Esophagus squamous epithelium (tissue), 5 donors: ENCODE measurements around the gene CYB5R3. TPM values are rescaled to one million over a fixed set of nuclear protein-coding genes. Genes with fewer than 3 reads are reported as not detected.

Source experiments
- DNase-seq: peaks from one replicate; lab custom pipeline; 2025; lab: John Stamatoyannopoulos, UW
- H3K27ac ChIP-seq, 4 donors: fragments of 200-600 bp; sonication (generic); one replicate each; pipeline ENCODE4 v1.5.1; 2016 to 2019; ENCODE audit warnings: mild to moderate bottlenecking in 1 of 4
- H3K27me3 ChIP-seq, 4 donors: fragments of 200-600 bp; sonication (generic); 1 replicate in 3 of 4; 2 replicates in 1 of 4; pipeline versions ENCODE4 v1.5.1 to v1.6.0; 2017 to 2021; ENCODE audit warnings: antibody characterized with exemption in 1 of 4
- H3K36me3 ChIP-seq, 3 donors: fragments of 200-600 bp; sonication (generic); one replicate each; pipeline ENCODE4 v1.5.1; 2016 to 2019
- H3K4me1 ChIP-seq, 3 donors: fragments of 200-600 bp; sonication (generic); one replicate each; pipeline ENCODE4 v1.5.1; 2017 to 2019
- H3K4me3 ChIP-seq, 4 donors: fragments of 200-600 bp; sonication (generic); 1 replicate in 3 of 4; 2 replicates in 1 of 4; pipeline ENCODE4 v1.5.1; 2016 to 2019; ENCODE audit warnings: mild to moderate bottlenecking in 2 of 4, moderate library complexity in 1 of 4
- H3K9me3 ChIP-seq, 3 donors: fragments of 200-600 bp; sonication (generic); one replicate each; pipeline ENCODE4 v1.5.1; 2016 to 2019
- CTCF ChIP-seq, 6 experiments: fragments of 450-650 bp in 4 of 6; fragments of 200-600 bp in 2 of 6; sonication (generic) in 2 of 6; IDR thresholded peaks; one replicate each; pipeline ENCODE4 v1.5.1; 2016 to 2019; ENCODE audit warnings: antibody characterized with exemption in 6 of 6, mild to moderate bottlenecking in 4 of 6, moderate library complexity in 4 of 6
- POLR2A ChIP-seq, 4 donors: fragments of 450-650 bp; IDR thresholded peaks; one replicate each; pipeline ENCODE4 v1.6.1; 2017; ENCODE audit warnings: antibody characterized with exemption in 4 of 4, mild to moderate bottlenecking in 4 of 4, moderate library complexity in 3 of 4
- WGBS, 2 donors: methylation state at CpG; one replicate each; pipeline ENCODE4 v1.1.5; 2018; 5-methylcytosine and 5-hydroxymethylcytosine counted together
- intact Hi-C: fragments of 100-400 bp; cut with DNase I; formaldehyde crosslinking; loops from one replicate; pipeline ENCODE4 v1.15.0; 2022
- total RNA-seq, 4 donors: library from RNA; depleted of rRNA; stranded (reverse); fragments of >200 nt; gene quantifications; one replicate each; pipeline ENCODE4 v1.1.0, GENCODE V29; 2016
- donor health status: DM: yes; HTN: yes; CAD: no.

Gene CYB5R3
- total RNA-seq, 4 donors from 2014 or later = 49.5 to 81.6 (median 71.7) TPM

GRCh38 chr22:42595434-42595833, 53.8 kb downstream of the CYB5R3 start:
- Histone ChIP-seq H3K9me3 (no peaks in the 10 kb centered on the region), H3K36me3 (peaks cover 64 to 100% (median 64%) of the 10 kb centered on the region in 3 donors), H3K4me1 (peaks cover 0 to 16% (median 0%) of the 10 kb centered on the region in 3 donors), H3K4me3 (no peak overlapping the region), H3K27me3 (no peaks in the 10 kb centered on the region), H3K27ac (no peak overlapping the region)
- no peak for DNase-seq
- WGBS, 2 donors = 69 to 74% methylated on average over 2 to 3 of the region's 3 CpGs
- TF ChIP-seq POLR2A (IDR thresholded peaks at IDR 0.05) = no peak
- no peak for TF ChIP-seq CTCF (IDR thresholded peaks at IDR 0.05)
- intact Hi-C loops = no loop called here

GRCh38 chr22:42591987-42592386, 57.2 kb downstream of the CYB5R3 start:
- no peaks in the 10 kb centered on the region for H3K9me3 ChIP-seq
- intact Hi-C loops = no loop called here
- TF ChIP-seq POLR2A (IDR thresholded peaks at IDR 0.05) (no peak), CTCF (IDR thresholded peaks at IDR 0.05) (no peak)
- WGBS, 2 donors = 94 to 95% methylated on average over 4 to 7 of the region's 12 CpGs
- H3K4me1 ChIP-seq = peaks cover 0 to 12% (median 0%) of the 10 kb centered on the region in 3 donors
- H3K27ac ChIP-seq = no peak overlapping the region
- no peak for DNase-seq
- no peaks in the 10 kb centered on the region for H3K27me3 ChIP-seq
- peaks cover 39 to 100% (median 55%) of the 10 kb centered on the region in 3 donors for H3K36me3 ChIP-seq
- H3K4me3 ChIP-seq = no peak overlapping the region

GRCh38 chr22:42587588-42588175, 61.5 kb downstream of the CYB5R3 start:
- TF ChIP-seq POLR2A (IDR thresholded peaks at IDR 0.05) = no peak
- TF ChIP-seq CTCF (IDR thresholded peaks at IDR 0.05) = no peak
- no peak overlapping the region for H3K27ac ChIP-seq
- H3K27me3 ChIP-seq = no peaks in the 10 kb centered on the region
- intact Hi-C loops = no loop called here
- no peaks in the 10 kb centered on the region for H3K9me3 ChIP-seq
- no peak for DNase-seq
- H3K4me1 ChIP-seq = peaks cover 0 to under 1% (median 0%) of the 10 kb centered on the region in 3 donors
- H3K36me3 ChIP-seq = peaks cover 20 to 99% (median 43%) of the 10 kb centered on the region in 3 donors
- H3K4me3 ChIP-seq = no peak overlapping the region
- 69 to 82% methylated on average over 4 to 5 of the region's 5 CpGs for WGBS, 2 donors

- no peak for DNase-seq
- Histone ChIP-seq H3K36me3 (peaks cover 20 to 90% (median 35%) of the 10 kb centered on the region in 3 donors), H3K27ac (no peak overlapping the region), H3K4me1 (peaks cover 3 to 12% (median 4%) of the 10 kb centered on the region in 3 donors), H3K27me3 (no peaks in the 10 kb centered on the region), H3K9me3 (no peaks in the 10 kb centered on the region), H3K4me3 (no peak overlapping the region)
- TF ChIP-seq POLR2A (IDR thresholded peaks at IDR 0.05) (no peak), CTCF (IDR thresholded peaks at IDR 0.05) (no peak)
- 43 to 88% methylated on average over 1 to 4 of the region's 4 CpGs for WGBS, 2 donors
- intact Hi-C loops = no loop called here
Measured at GRCh38 chr22:42586381-42586780, 62.8 kb downstream of the CYB5R3 start.

GRCh38 chr22:42585096-42585495, 64.1 kb downstream of the CYB5R3 start:
- H3K27ac ChIP-seq = no peak overlapping the region
- TF ChIP-seq POLR2A (IDR thresholded peaks at IDR 0.05) = no peak
- TF ChIP-seq CTCF (IDR thresholded peaks at IDR 0.05) = no peak
- no peak overlapping the region for H3K4me3 ChIP-seq
- peaks cover 20 to 78% (median 29%) of the 10 kb centered on the region in 3 donors for H3K36me3 ChIP-seq
- no peak for DNase-seq
- H3K4me1 ChIP-seq = peaks cover 7 to 19% (median 8%) of the 10 kb centered on the region in 3 donors
- H3K9me3 ChIP-seq = no peaks in the 10 kb centered on the region
- 51 to 75% methylated on average over 3 to 6 of the region's 8 CpGs for WGBS, 2 donors
- H3K27me3 ChIP-seq = no peaks in the 10 kb centered on the region
- intact Hi-C loops = no loop called here
